Omental fat pad (tissue), 4 donors: ENCODE results near the gene CLCN3. TPM values are rescaled to one million over a fixed set of nuclear protein-coding genes. Genes with fewer than 3 reads are reported as not detected.

Experiments
- ATAC-seq: fragments of 150-250 bp; one replicate; pipeline ENCODE4 v1.9.1; 2016; ENCODE audit warnings: mild to moderate bottlenecking, moderate library complexity; ENCODE audit not compliant: low FRiP score
- DNase-seq: peaks from one replicate; pipeline ENCODE4 v3.0.0-alpha.2; 2019; ENCODE audit warnings: low spot score
- total RNA-seq, 4 donors: library from RNA; depleted of rRNA; stranded (reverse); fragments of >200 nt; gene quantifications; one replicate each; pipeline ENCODE4 v1.1.0, GENCODE V29; 2016
- TF ChIP-seq, protein P1 (sequence below), 3 donors: fragments of 450-650 bp; IDR thresholded peaks; one replicate each; pipeline ENCODE4 v1.5.1; 2016 to 2017; ENCODE audit warnings: antibody characterized with exemption in 3 of 3, mild to moderate bottlenecking in 3 of 3, moderate library complexity in 2 of 3

The CLCN3 gene
- total RNA-seq, 4 donors from 2014 or later, result 18.3 to 30.6 (median 30.1) TPM

DNA sequence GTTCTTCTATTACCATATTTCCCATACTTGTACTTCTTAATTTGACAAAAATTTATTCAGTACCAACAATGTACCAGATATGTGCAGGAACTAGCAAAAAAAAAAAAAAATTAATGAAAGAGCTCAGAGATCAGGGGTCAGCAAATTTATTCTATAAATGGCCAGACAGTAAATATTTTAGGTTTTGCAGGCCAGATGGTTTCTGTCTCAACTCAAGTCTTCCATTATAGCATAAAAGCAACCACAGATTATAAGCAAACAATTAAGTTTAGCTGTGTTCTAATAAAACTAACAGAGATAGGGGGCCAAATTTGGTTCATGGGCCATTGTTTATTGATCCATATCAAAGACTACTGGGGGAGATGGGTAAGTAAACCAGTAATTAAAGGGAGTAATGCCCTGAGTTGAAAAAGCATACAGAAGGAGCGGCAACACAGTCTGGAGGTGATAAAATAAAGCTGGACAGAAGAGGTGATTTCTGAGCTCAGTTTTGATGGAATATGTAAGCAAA lies 27.3 kb upstream of the CLCN3 start:
- TF ChIP-seq, protein P1, sequence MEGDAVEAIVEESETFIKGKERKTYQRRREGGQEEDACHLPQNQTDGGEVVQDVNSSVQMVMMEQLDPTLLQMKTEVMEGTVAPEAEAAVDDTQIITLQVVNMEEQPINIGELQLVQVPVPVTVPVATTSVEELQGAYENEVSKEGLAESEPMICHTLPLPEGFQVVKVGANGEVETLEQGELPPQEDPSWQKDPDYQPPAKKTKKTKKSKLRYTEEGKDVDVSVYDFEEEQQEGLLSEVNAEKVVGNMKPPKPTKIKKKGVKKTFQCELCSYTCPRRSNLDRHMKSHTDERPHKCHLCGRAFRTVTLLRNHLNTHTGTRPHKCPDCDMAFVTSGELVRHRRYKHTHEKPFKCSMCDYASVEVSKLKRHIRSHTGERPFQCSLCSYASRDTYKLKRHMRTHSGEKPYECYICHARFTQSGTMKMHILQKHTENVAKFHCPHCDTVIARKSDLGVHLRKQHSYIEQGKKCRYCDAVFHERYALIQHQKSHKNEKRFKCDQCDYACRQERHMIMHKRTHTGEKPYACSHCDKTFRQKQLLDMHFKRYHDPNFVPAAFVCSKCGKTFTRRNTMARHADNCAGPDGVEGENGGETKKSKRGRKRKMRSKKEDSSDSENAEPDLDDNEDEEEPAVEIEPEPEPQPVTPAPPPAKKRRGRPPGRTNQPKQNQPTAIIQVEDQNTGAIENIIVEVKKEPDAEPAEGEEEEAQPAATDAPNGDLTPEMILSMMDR (IDR thresholded peaks at IDR 0.05), result no peak
- DNase-seq (no peak), ATAC-seq (no peak)

DNA sequence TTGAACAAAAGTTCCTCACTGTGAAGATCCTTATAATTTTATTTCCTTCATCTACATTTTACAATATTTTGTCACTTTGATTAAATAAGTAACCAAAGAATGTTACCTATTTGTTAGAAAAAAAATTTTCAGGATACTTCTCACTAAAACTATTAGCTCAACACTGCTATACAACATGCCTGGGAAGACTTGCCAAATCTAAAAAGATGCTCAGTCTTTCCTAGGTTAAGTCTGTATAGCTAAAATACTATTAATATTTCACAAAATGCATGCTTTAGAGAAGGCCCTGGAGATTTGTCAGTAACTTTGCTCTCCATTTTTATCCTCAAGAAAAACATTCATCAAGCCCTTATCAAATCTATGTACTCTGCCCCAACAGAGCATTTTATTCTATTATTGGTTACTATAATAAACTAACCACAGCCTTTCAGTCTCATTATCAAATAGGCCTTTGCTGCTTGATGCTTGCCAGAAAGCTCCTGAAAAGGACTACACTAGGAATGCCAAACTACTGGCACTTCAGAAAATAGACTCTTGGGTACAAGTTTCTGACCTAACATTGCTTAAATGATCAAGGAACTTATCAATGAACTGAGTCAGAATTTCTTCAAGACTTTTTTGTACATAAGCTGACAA lies 25.7 kb upstream of the CLCN3 start:
- TF ChIP-seq, protein P1 (IDR thresholded peaks at IDR 0.05), result no peak
- no peak for ATAC-seq

DNA sequence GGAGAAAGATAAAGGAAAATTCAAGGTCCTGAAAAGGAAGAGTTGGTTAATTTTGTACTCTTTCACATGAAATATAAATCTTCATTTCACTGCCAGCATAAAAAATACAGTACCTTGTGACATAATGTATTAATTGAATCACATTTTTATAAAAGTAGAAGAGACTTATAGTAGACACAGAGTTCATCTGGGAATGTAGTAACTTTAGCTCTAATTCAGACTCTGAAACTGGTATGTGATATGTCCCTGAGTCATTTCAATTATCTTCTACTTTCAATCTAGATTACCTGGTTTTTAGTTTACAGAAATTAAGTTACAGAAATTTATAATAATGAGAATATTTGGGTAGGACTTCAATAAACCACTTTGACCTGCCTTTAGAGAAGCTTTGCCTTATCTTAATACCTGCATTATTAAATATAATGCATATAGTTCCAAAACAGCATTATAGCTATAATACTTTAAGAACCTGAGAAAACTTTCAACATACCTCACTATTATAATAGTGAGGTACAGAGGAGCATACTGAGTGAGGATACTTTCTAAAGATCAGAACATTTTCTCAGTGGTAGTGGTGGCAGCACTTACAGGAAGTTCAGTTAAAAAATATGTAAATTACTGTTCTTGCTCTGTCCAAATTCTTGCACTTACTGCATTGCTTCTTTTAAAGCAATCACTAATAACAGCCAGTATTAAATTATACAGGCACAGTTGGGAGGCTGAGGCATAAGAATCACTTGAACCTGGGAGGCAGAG lies 19.2 kb upstream of the CLCN3 start:
- no peak for DNase-seq
- TF ChIP-seq, protein P1 (IDR thresholded peaks at IDR 0.05), result no peak
- ATAC-seq, result no peak

More for the DNA sequence above, 25.7 kb upstream of the CLCN3 start:
- DNase-seq, result no peak

DNA sequence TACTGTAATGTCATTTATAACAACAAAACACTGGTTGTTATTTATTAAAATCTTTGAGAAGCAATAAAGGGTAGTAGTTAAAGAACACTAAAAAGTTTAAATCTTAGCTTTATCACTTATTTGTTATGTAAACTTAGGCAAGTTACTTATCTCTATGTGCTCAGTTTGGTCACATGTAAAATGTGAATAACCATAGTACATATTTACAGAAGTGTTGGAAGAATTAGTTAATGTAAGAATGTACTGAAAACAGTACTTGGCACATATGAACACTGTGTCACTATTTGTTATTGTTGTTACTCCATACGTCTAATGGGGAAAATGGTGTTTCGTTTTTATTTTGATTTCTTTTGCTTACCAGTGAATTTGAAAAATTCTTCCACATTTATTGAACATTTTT lies 17.1 kb upstream of the CLCN3 start:
- TF ChIP-seq, protein P1 (IDR thresholded peaks at IDR 0.05), result no peak
- ATAC-seq, result no peak
- no peak for DNase-seq

DNA sequence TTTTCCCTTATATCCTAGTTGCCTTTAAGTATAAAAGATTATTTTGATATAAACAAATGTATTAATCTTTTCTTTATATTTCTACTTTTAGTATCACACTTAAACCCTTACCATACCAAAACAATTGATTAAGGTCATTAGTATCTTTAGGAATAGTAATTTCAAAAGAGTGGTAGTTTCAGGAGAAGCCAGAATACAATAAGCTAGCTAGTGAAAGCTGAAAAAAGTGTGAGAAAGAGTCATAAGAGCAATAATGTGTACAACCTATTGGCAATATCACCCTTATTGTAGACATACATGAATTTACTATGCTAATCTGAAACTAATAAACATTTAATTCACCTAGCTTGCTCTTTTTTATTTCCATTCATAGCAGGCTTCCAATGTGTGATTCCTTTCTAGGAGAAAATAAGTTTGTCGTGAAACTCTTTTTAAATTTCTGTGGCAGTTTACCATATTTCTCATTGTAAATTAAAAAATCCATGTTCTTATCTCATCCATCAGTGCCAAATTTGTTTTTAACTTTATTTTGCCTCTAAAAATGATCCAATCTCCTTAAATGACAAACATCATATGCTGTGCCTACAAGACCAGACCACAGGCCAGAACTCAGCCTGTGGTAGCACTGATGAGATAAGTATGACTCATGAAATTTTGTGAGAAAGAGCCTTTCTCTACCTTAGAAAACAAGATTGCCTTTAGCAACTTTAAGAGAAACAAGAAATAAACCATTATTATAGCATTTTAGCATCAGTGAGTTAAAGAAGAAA lies 16.1 kb upstream of the CLCN3 start:
- ATAC-seq (peak; percentile 76), DNase-seq (no peak)
- TF ChIP-seq, protein P1 (IDR thresholded peaks at IDR 0.05), result no peak

DNA sequence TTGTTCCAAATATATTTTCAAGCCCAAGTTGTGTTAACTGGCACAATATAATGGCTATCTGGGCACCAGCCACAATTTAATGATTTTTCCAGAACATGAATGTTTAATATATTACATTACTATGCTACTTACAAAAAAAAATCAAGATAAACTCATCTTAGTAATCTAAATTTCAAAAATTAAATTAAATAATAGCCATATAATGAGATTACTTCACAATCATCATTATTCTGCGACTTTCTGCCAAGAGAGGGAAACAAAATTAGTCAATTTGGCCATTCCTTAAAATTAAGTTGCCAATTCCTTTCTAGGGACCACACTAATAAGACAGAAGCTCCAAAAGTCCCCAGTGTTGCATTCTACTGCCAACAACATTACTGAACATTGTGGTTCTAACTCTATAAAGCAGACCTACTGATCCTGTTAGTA lies 15.5 kb upstream of the CLCN3 start:
- ATAC-seq (no peak), DNase-seq (no peak)
- TF ChIP-seq, protein P1 (IDR thresholded peaks at IDR 0.05), result no peak
